Measurements from ENCODE around the gene SLC35F1.

- no peak for TF ChIP-seq RAD21 (IDR thresholded peaks at IDR 0.05; ENCODE audit: low read depth)
- no peak for TF ChIP-seq MAX (IDR thresholded peaks at IDR 0.05)
- TF ChIP-seq TAF1 (IDR thresholded peaks at IDR 0.05; ENCODE audit: low read depth) = no peak
- TF ChIP-seq EGR1 (IDR thresholded peaks at IDR 0.05) = no peak
- no peak for TF ChIP-seq YY1 (IDR thresholded peaks at IDR 0.05; ENCODE audit: low read depth)
- no peak for TF ChIP-seq CREB1 (IDR thresholded peaks at IDR 0.05; ENCODE audit: low read depth)
- no peak for TF ChIP-seq EP300 (IDR thresholded peaks at IDR 0.05; ENCODE audit: borderline replicate concordance)
- no peak for TF ChIP-seq CEBPB (IDR thresholded peaks at IDR 0.05)
- no peak for TF ChIP-seq ZBTB7A (IDR thresholded peaks at IDR 0.05; ENCODE audit: low read depth)
- no peak for TF ChIP-seq FOXM1 (IDR thresholded peaks at IDR 0.05; ENCODE audit: borderline replicate concordance, low read depth)
- TF ChIP-seq NFIC (IDR thresholded peaks at IDR 0.05) = no peak
Measured at GRCh38 chr6:118240878-118241528, 333.9 kb downstream of the SLC35F1 start.

Measured in Ishikawa (cell line).